A549 (cell line): ENCODE data around the gene TDRKH.

ENCODE experiments used
- BHLHE40 ChIP-seq: IDR thresholded peaks from 2 replicates; pipeline ENCODE4 v1.6.1; 2012; ENCODE audit warnings: low read depth, low read length, inconsistent platforms
- CTCF ChIP-seq: fragments of >200 bp; sonication (Bioruptor Twin); formaldehyde crosslinking; IDR thresholded peaks from 3 replicates; pipeline ENCODE4 v1.5.1; 2016
- JUNB ChIP-seq: fragments of >200 bp; sonication (Bioruptor Twin); formaldehyde crosslinking; IDR thresholded peaks from 2 replicates; pipeline ENCODE4 v1.6.1; 2016
- MYC ChIP-seq: IDR thresholded peaks from 2 replicates; pipeline ENCODE4 v1.6.1; 2012; ENCODE audit warnings: mild to moderate bottlenecking, inconsistent platforms, low read length, improper control_type of control experiment, borderline replicate concordance
- NPAS2 ChIP-seq: fragments of 250-450 bp; sonication (Bioruptor Pico); IDR thresholded peaks from 2 replicates; pipeline ENCODE4 v1.8.0; 2022; ENCODE audit warnings: mild to moderate bottlenecking, moderate library complexity, borderline replicate concordance
- POLR2A ChIP-seq: IDR thresholded peaks from 2 replicates; pipeline ENCODE4 v1.6.1; 2012; ENCODE audit warnings: mild to moderate bottlenecking, low read length
- RCOR1 ChIP-seq: fragments of 150-350 bp; IDR thresholded peaks from 2 replicates; pipeline ENCODE4 v1.6.1; 2014; ENCODE audit warnings: antibody characterized with exemption, low read length, low read depth
- RNF2 ChIP-seq: fragments of 200-600 bp; sonication (generic); IDR thresholded peaks from 2 replicates; pipeline ENCODE4 v1.6.1; 2016; ENCODE audit warnings: low read depth, mild to moderate bottlenecking, antibody characterized with exemption, moderate library complexity, borderline replicate concordance
- SMC3 ChIP-seq: fragments of >200 bp; sonication (Bioruptor Twin); formaldehyde crosslinking; IDR thresholded peaks from 3 replicates; pipeline ENCODE4 v1.6.1; 2018; ENCODE audit warnings: inconsistent platforms
- ZC3H11A ChIP-seq: fragments of 450-650 bp; IDR thresholded peaks from 2 replicates; pipeline ENCODE4 v1.6.1; 2014; ENCODE audit warnings: antibody characterized with exemption, mild to moderate bottlenecking

GRCh38 chr1:151774256-151774922, 15.9 kb downstream of the TDRKH start:
- TF ChIP-seq BHLHE40 (no peak), RCOR1 (no peak), JUNB (no peak), RNF2 (no peak), POLR2A (no peak), CTCF (no peak), NPAS2 (CRISPR knock-in tag) (no peak), SMC3 (no peak), MYC (no peak), ZC3H11A (no peak)
